Measurements from ENCODE around the gene USP6NL. TPM values are rescaled to one million over a fixed set of nuclear protein-coding genes. Genes with fewer than 3 reads are reported as not detected.
A peak's percentile ranks its signal among the peaks of the same experiment; 100 is the strongest.
"Not testable (repeated sequence)": the region's sequence is repeated elsewhere in the genome, so short reads cannot be mapped to it uniquely, and the experiment has no call there.

The USP6NL gene
- polyA plus RNA-seq, 3 donors: 26.8 to 28.9 (median 27.4) TPM

DNA sequence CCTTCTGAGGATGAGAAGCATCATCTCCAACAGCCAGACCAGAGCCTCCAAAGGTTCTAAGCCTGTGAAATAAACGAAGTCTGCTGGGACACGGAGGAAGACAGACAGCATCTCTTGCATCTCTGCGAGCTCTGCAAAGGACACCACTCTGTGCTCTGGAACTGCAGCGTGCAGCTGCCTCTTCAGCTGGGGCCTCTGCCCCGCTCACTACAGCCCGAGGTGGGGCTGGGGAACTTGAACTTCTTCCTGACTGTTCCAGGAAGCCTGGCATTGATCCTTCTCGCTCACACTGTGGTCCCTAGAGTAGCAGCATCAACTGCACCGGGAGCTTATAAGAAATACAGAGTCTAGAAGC, 163.3 kb downstream of the USP6NL start:
- DNase-seq: no peak

DNA sequence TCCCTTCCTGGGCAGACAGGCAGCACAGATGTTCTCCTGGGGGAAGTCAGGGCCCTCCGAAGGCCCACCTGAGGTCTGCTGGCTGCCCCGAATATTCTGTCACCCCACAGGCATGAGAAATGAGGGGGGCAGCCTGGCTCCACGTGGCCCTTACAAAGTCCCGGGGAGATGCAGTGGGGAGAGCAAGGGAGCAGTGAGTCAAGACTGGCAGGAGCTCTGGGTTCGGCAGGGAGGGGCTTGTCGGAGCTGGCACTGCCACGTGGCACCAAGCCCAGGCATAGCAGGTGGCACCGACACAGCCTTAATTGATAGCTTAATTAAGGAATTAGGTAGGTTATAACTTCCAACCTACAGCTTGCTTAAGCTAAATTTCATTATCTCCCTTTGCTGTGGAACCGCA, 163.9 kb downstream of the USP6NL start:
- no peak for DNase-seq

- no peak for DNase-seq
Measured at GRCh38 chr10:11446864-11447263, 164.6 kb downstream of the USP6NL start.

DNA sequence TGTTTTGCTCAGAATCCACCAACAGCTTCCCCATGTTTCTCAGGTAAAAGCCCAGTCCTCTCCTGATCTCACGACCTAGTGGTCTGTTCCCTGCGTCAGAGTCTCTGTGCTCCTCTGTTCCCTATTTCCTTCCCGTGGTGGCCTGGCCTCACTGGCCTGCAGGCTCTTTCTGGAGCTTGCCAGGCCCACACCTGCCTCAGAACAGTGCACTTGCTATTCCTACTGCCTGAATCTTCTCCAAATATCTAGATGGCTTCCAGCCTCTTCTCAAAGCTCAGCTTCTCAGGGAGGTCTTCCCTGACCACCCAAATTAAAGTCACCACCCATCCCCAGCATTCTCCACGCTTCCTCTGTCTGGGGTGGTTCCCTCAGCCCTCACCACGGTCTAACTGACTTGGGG, 165.3 kb downstream of the USP6NL start:
- DNase-seq: no peak

GRCh38 chr10:11444531-11445228, 166.8 kb downstream of the USP6NL start:
- no peak for DNase-seq

- no peak for DNase-seq
Measured at GRCh38 chr10:11444155-11444530, 167.3 kb downstream of the USP6NL start.

GRCh38 chr10:11443468-11444154, 167.8 kb downstream of the USP6NL start:
- DNase-seq: no peak

- no peak for DNase-seq
Measured at GRCh38 chr10:11442001-11442773, 169.3 kb downstream of the USP6NL start.

DNA sequence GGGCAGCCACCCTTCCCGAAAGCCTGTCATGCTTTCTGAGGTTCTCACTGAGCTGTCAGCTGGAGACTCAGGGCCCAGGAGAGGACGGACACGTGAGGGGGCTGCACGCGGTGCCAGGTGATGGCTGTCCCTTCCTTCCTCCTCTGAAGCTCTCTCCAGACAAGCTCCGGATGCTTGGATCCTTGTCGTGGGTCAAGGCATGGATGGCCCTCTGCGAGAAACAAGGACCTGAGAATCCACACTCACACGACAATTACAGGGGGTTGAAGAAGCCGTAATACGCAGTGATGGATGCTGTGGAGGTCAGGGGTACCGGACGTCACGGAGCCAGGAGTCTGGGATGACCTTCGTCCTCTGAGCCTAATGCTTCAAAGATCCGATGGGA, 170.3 kb downstream of the USP6NL start:
- DNase-seq: no peak

DNA sequence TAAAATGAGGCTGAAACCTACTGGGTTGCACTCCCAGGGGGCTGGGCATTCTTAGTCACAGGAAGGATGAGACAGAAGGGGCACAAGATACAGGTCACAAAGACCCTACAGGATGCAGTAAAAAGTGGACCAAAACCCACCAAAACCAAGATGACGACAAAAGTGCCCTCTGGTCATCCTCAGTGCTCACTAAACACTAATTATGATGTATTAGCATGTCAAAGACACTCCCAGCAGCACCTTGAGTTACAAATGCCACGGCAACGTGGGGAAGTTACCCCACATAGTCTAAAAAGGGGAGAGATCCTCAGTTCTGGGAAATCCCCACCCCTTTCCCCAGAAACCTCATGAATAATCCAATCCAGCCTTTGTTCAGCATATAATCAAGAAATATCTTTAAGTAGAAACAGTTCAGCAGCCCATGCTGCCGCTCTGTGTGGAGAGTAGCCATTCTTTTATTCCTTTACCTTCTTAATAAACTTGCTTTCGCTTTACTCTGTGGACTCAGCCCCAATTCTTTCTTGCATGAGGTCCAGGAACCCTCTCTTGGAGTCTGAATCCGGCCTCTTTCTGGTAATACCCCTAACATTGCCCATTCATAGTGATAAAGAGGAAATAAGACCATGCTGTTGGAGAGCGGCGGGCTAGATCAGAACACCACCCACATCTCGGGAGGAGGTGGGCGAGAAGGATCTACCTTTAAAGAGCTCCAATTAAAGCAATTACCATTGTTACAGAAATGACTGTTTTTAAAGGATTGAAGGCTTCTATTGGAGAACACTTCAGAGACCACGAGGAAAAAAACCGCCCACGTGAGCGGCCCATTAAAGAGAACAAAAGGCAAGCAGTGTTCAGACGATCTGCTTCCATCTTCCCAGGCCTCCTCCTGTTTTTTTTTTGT, 170.9 kb downstream of the USP6NL start:
- no peak for DNase-seq

- DNase-seq: no peak
Measured at GRCh38 chr10:11439523-11440053, 171.9 kb downstream of the USP6NL start.

DNA sequence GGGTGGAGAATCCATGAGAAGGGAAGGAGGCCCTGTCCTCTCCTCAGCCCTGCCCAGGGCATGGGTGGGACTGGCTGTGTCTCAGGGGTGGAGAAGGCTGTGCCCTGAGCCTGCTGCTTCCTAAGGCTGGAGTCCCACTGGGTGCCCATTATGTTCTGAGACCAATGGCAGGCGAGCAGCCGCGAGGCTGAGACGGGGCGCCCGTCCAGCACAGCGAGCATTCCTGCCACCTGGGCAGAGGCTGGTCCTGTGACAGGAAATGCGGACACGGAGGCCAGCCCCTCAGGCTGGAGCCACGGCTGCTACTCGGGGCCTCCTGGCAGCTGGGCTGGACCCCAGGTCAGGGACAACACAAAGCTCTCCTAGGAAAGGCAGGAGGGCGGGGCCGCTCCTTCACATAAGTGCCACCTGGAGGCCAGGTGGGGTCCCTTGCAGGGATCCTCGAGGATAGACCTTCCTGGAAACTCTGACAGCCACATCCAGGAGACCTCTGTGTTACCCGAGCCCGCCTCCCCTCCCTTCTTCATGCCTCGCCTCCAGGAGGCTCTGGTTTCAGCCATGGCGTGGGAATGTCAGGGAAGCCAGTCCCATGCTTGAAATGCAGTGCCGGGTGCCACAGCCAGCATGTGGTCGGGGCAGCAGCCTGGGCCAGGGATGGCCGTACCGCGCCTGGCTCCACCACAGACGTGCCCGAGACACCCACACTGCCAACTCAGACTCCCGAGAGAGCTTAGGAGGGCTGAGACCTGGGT, 173.9 kb downstream of the USP6NL start:
- DNase-seq: peak; percentile 53

GRCh38 chr10:11436445-11436844, 175.0 kb downstream of the USP6NL start:
- not testable (repeated sequence) for DNase-seq

GRCh38 chr10:11435581-11435981, 175.9 kb downstream of the USP6NL start:
- DNase-seq: no peak

GRCh38 chr10:11434324-11434723, 177.1 kb downstream of the USP6NL start:
- DNase-seq: no peak

GRCh38 chr10:11433657-11434056, 177.8 kb downstream of the USP6NL start:
- DNase-seq: no peak

GRCh38 chr10:11431216-11431555, 180.3 kb downstream of the USP6NL start:
- DNase-seq: no peak

DNA sequence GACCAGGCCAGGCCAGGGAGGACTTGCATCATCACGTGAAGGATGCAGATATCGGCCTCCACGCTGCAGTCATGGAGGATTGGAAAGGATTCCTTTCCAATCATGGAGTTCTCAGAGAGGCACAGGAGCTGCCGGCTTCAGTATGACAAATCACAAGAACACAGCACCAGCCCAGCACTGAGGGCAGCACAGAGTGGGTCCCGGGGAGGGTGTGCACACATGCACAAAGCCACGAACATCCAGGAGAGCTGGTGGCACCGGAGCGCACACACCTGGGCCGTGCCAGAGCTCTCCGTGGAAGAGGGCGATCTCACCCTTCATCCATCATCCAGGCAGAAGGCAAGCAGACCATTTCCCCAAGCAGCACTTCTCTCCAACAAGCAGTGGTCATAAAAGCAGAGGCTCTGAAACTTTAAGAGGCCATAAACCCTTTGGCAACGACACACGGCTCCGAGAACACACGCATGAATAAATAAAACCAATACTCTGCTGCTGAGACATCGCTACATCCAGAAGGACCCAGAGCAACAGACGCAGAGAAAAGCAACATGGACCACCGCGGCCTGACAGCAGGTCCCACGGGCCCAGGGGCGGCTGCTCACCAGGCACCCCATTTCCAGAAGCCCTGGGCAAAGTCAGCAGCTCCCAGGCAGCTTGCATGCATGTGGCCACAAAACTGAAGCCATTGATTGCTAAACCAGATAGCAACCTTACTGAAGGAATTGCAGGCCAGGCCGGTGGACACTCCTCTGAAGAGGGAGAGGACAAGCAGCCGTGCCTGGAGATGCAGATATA, 180.8 kb downstream of the USP6NL start:
- peak; percentile 28 for DNase-seq

DNA sequence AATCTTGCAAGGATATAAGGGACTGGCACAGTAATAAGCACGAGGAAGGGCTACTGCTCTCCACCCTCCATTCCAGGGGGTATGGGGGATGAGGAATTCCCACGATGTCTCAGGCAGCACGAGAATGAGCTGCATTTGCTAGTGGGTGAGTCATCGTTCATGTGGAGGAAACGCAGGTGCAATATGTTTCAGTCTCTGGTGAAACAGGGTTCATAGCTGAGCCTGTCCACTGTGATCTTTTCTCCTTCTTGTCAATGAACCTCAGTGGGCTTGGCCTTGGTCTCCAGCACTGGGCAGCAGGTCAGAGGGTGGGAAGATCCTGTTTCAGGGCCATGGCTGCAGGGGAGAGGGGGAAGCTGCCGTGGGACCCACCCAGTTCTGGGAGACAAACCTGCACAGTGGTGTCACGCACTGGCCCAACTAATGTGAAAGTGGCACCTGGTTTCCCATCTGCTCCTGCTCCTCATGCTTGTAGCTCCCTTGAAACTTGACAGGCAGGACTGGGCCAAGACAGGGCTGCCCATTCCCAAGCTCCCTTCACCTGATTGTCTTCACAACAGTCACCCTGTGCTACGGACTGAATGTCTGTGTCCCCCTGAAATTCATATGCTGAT, 181.9 kb downstream of the USP6NL start:
- no peak for DNase-seq

DNA sequence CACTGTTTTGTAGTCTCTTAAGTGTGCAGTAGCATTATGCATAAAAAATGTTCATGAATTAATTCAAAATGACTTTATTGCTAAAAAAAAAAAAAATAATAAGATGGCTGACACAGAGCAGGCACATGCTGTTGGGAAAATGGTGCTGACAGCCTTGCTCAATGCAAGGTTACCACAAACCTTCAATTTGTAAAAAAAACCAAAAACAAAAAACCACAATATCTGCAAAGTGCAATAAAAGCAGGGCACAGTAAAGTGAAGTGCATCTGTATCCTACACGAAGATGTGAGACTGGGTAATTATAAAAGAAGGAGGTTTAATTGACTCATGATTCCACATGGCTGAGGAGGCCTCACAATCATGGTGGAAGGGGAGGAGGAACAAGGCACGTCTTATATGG, 185.8 kb downstream of the USP6NL start:
- DNase-seq: no peak

All from renal pelvis (tissue), 4 donors.